ENCODE measurements around the gene THG1L.
"Not testable (repeated sequence)": the region's sequence is repeated elsewhere in the genome, so short reads cannot be mapped to it uniquely, and the experiment has no call there.

The THG1L gene

GRCh38 chr5:157731272-157732129 is at the start of gene THG1L:
Gene THG1L (plus strand): TSS chr5:157731420. CDS start chr5:157731441, 21 bp downstream.
- Histone ChIP-seq H3K9ac (ENCODE audit: low read depth, low read length, poor library complexity, severe bottlenecking) (peak within 1 kb of the TSS; percentile 65), H3K4me3 (ENCODE audit: low read length, poor library complexity, severe bottlenecking) (peak within 1 kb of the TSS; percentile 92), H3K4me1 (ENCODE audit: insufficient read depth, low read length, poor library complexity, severe bottlenecking) (no peaks in the 10 kb centered on the region), H4K20me1 (ENCODE audit: insufficient read depth, low read length, poor library complexity, severe bottlenecking) (no peaks in the 10 kb centered on the region), H3F3A (ENCODE audit: low read depth) (no peaks in the 10 kb centered on the region), H3K4me2 (ENCODE audit: low read depth, low read length, poor library complexity, severe bottlenecking) (peak within 1 kb of the TSS; percentile 87), H2AFZ (ENCODE audit: low read length) (peak within 1 kb of the TSS; percentile 97), H3K9me3 (ENCODE audit: insufficient read depth, low read depth, low read length) (no peaks in the 10 kb centered on the region), H3K36me3 (ENCODE audit: insufficient read depth, low read length) (no peaks in the 10 kb centered on the region), H3K27me3 (ENCODE audit: insufficient read depth, low read length, poor library complexity, severe bottlenecking) (no peaks in the 10 kb centered on the region), H3K79me2 (ENCODE audit: insufficient read depth, low read length) (no peaks in the 10 kb centered on the region), H3K9me2 (replicated peaks; ENCODE audit: low read depth, low read length) (no peaks in the 10 kb centered on the region)
- TF ChIP-seq, protein P1, sequence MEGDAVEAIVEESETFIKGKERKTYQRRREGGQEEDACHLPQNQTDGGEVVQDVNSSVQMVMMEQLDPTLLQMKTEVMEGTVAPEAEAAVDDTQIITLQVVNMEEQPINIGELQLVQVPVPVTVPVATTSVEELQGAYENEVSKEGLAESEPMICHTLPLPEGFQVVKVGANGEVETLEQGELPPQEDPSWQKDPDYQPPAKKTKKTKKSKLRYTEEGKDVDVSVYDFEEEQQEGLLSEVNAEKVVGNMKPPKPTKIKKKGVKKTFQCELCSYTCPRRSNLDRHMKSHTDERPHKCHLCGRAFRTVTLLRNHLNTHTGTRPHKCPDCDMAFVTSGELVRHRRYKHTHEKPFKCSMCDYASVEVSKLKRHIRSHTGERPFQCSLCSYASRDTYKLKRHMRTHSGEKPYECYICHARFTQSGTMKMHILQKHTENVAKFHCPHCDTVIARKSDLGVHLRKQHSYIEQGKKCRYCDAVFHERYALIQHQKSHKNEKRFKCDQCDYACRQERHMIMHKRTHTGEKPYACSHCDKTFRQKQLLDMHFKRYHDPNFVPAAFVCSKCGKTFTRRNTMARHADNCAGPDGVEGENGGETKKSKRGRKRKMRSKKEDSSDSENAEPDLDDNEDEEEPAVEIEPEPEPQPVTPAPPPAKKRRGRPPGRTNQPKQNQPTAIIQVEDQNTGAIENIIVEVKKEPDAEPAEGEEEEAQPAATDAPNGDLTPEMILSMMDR (conservative IDR thresholded peaks at IDR 0.05; ENCODE audit: low read length) = no peak
- no peak for TF ChIP-seq EZH2phosphoT487 (IDR thresholded peaks at IDR 0.05; ENCODE audit: borderline replicate concordance)

DNA sequence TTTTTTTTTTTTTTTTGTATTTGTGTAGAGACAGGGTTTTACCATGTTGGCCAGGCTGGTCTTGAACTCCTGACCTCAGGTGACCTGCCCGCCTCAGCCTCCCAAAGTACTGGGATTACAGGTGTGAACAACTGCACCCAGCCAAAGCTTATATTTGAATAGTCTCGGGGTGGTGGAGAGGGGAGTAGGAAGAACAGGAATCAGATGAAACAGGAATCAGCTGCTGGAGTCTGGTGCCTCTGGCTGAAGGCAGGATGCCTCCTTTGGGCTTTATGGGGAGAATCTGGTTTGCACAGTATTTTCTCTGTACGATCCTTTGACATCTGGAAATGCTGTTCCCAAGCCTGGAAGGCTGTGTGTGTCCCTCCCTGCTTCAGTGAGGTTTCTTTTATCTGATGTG is 49.0 kb upstream of the THG1L start:
- no peaks in the 10 kb centered on the region for H3K9me2 ChIP-seq (replicated peaks; ENCODE audit: low read depth, low read length)
- H3K79me2 ChIP-seq (ENCODE audit: insufficient read depth, low read length) = no peaks in the 10 kb centered on the region
- H2AFZ ChIP-seq (ENCODE audit: low read length) = no peak overlapping the region
- H3K36me3 ChIP-seq (ENCODE audit: insufficient read depth, low read length) = no peaks in the 10 kb centered on the region
- no peaks in the 10 kb centered on the region for H3K4me1 ChIP-seq (ENCODE audit: insufficient read depth, low read length, poor library complexity, severe bottlenecking)
- H4K20me1 ChIP-seq (ENCODE audit: insufficient read depth, low read length, poor library complexity, severe bottlenecking) = no peaks in the 10 kb centered on the region
- H3K4me2 ChIP-seq (ENCODE audit: low read depth, low read length, poor library complexity, severe bottlenecking) = no peak overlapping the region
- TF ChIP-seq, protein P1 (conservative IDR thresholded peaks at IDR 0.05; ENCODE audit: low read length) = no peak
- no peak for TF ChIP-seq EZH2phosphoT487 (IDR thresholded peaks at IDR 0.05; ENCODE audit: borderline replicate concordance)
- no peaks in the 10 kb centered on the region for H3F3A ChIP-seq (ENCODE audit: low read depth)
- H3K4me3 ChIP-seq (ENCODE audit: low read length, poor library complexity, severe bottlenecking) = no peak overlapping the region
- H3K27me3 ChIP-seq (ENCODE audit: insufficient read depth, low read length, poor library complexity, severe bottlenecking) = no peaks in the 10 kb centered on the region
- H3K9ac ChIP-seq (ENCODE audit: low read depth, low read length, poor library complexity, severe bottlenecking) = no peak overlapping the region
- no peaks in the 10 kb centered on the region for H3K9me3 ChIP-seq (ENCODE audit: insufficient read depth, low read depth, low read length)

- not testable (repeated sequence) for H3K27me3 ChIP-seq (ENCODE audit: insufficient read depth, low read length, poor library complexity, severe bottlenecking); H3K4me2 ChIP-seq (ENCODE audit: low read depth, low read length, poor library complexity, severe bottlenecking); H2AFZ ChIP-seq (ENCODE audit: low read length); H3K9me3 ChIP-seq (ENCODE audit: insufficient read depth, low read depth, low read length); H3K4me1 ChIP-seq (ENCODE audit: insufficient read depth, low read length, poor library complexity, severe bottlenecking); H3K9me2 ChIP-seq (replicated peaks; ENCODE audit: low read depth, low read length); H3K79me2 ChIP-seq (ENCODE audit: insufficient read depth, low read length); H3K9ac ChIP-seq (ENCODE audit: low read depth, low read length, poor library complexity, severe bottlenecking); H3K36me3 ChIP-seq (ENCODE audit: insufficient read depth, low read length); H3K4me3 ChIP-seq (ENCODE audit: low read length, poor library complexity, severe bottlenecking); H3F3A ChIP-seq (ENCODE audit: low read depth); H4K20me1 ChIP-seq (ENCODE audit: insufficient read depth, low read length, poor library complexity, severe bottlenecking)
These were observed 44.7 kb upstream of the THG1L start for GRCh38 chr5:157686276-157687197.
